H1 (cell line): ENCODE data around the gene GABPA. TPM values are rescaled to one million over a fixed set of nuclear protein-coding genes. Genes with fewer than 3 reads are reported as not detected.

ENCODE experiments used
- CTCF ChIA-PET: fragments of 300-600 bp; sonication (Branson Sonifier 250); formaldehyde crosslinking; loops from one replicate; lab custom pipeline; 2021; ENCODE audit not compliant: partially characterized antibody; lab: Charles Lee
- POLR2A ChIA-PET: fragments of 300-600 bp; sonication (Branson Sonifier 250); formaldehyde crosslinking; loops from one replicate; lab custom pipeline; 2021; ENCODE audit warnings: inconsistent platforms; ENCODE audit not compliant: partially characterized antibody; lab: Charles Lee
- DNase-seq, 2 experiments: peaks; one replicate each; pipeline versions ENCODE4 v3.0.0 to v3.0.0-alpha.2; 2010 to 2022; ENCODE audit warnings: low spot score in 2 of 2, low read depth in 1 of 2, mixed read lengths in 1 of 2
- FAIRE-seq: peaks from 2 replicates; lab custom pipeline; 2011; peaks lifted over from hg19 to GRCh38; lab: Jason Lieb, UNC
- H2AFZ ChIP-seq: 2 replicates; pipeline ENCODE4 v1.8.1; 2012; ENCODE audit warnings: low read length, inconsistent platforms
- H2AK5ac ChIP-seq: 2 replicates; pipeline ENCODE4 v1.6.1; 2013; ENCODE audit warnings: low read depth, low read length
- H2BK120ac ChIP-seq: replicated peaks from 2 replicates; pipeline ENCODE3; 2013; ENCODE audit warnings: low read depth, low read length, inconsistent platforms
- H2BK12ac ChIP-seq: 2 replicates; pipeline ENCODE4 v1.6.1; 2013; ENCODE audit warnings: low read depth, low read length
- H2BK15ac ChIP-seq: 2 replicates; pipeline ENCODE4 v1.6.1; 2013; ENCODE audit warnings: low read length
- H2BK20ac ChIP-seq: 2 replicates; pipeline ENCODE4 v1.6.1; 2013; ENCODE audit warnings: low read length
- H2BK5ac ChIP-seq: 2 replicates; pipeline ENCODE4 v1.6.1; 2013; ENCODE audit warnings: low read depth, low read length
- H3K14ac ChIP-seq: 2 replicates; pipeline ENCODE4 v1.6.1; 2013; ENCODE audit warnings: inconsistent platforms; ENCODE audit not compliant: insufficient read length
- H3K18ac ChIP-seq: 2 replicates; pipeline ENCODE4 v1.6.1; 2013; ENCODE audit warnings: low read length; ENCODE audit errors: extremely low read depth
- H3K23ac ChIP-seq: 2 replicates; pipeline ENCODE4 v1.6.1; 2013; ENCODE audit warnings: inconsistent platforms; ENCODE audit not compliant: insufficient read length
- H3K23me2 ChIP-seq: 2 replicates; pipeline ENCODE4 v1.6.1; 2013; ENCODE audit warnings: low read depth, low read length
- H3K27ac ChIP-seq: 2 replicates; pipeline ENCODE4 v1.6.1; 2011; ENCODE audit warnings: low read depth, low read length, inconsistent platforms
- H3K27me3 ChIP-seq, 4 experiments: replicated peaks in 1 of 4; 1 replicate in 1 of 4; 2 replicates in 3 of 4; pipeline versions ENCODE4 v1.6.1 to v1.8.1; 2011 to 2013; ENCODE audit warnings: low read length in 3 of 4, mild to moderate bottlenecking in 3 of 4, inconsistent platforms in 2 of 4, mixed read lengths in 2 of 4, moderate library complexity in 1 of 4; ENCODE audit not compliant: control insufficient read depth in 3 of 4, insufficient read depth in 3 of 4; ENCODE audit errors: extremely low read depth in 1 of 4
- H3K36me3 ChIP-seq, 4 experiments: 2 replicates each; pipeline versions ENCODE4 v1.6.1 to v1.8.1; 2011 to 2013; ENCODE audit warnings: mild to moderate bottlenecking in 4 of 4, low read length in 3 of 4, moderate library complexity in 2 of 4, control low read depth in 1 of 4, inconsistent platforms in 1 of 4; ENCODE audit not compliant: insufficient read depth in 4 of 4, control insufficient read depth in 2 of 4
- H3K4ac ChIP-seq: replicated peaks from 2 replicates; pipeline ENCODE3; 2013; ENCODE audit warnings: low read length, low read depth, mixed read lengths, inconsistent platforms; ENCODE audit not compliant: insufficient read length
- H3K4me1 ChIP-seq, 4 experiments: replicated peaks in 1 of 4; 1 replicate in 1 of 4; 2 replicates in 3 of 4; pipeline versions ENCODE4 v1.6.1 to v1.8.1; 2011 to 2013; ENCODE audit warnings: low read length in 3 of 4, inconsistent platforms in 2 of 4, mixed read lengths in 1 of 4; ENCODE audit not compliant: insufficient read depth in 4 of 4, control insufficient read depth in 3 of 4
- H3K4me2 ChIP-seq, 2 experiments: 2 replicates each; pipeline versions ENCODE4 v1.6.1 to v1.8.1; 2011 to 2013; ENCODE audit warnings: low read depth in 2 of 2, low read length in 2 of 2, control low read depth in 1 of 2, inconsistent platforms in 1 of 2, mild to moderate bottlenecking in 1 of 2; ENCODE audit not compliant: insufficient read depth in 1 of 2
- H3K4me3 ChIP-seq, 4 experiments: fragments of 200-600, 300-600 bp in 1 of 4; sonication (generic), shearing (Covaris generic), sonication (Bioruptor Twin) in 1 of 4; 2 replicates each; pipeline versions ENCODE4 v1.5.1 to v1.8.1; 2011 to 2016; ENCODE audit warnings: low read length in 4 of 4, low read depth in 3 of 4, control low read depth in 2 of 4, inconsistent platforms in 2 of 4, mild to moderate bottlenecking in 2 of 4, mixed read lengths in 1 of 4, moderate library complexity in 1 of 4; ENCODE audit not compliant: insufficient read depth in 2 of 4; ENCODE audit errors: extremely low read depth in 1 of 4
- H3K56ac ChIP-seq: replicated peaks from 2 replicates; pipeline ENCODE3; 2013; ENCODE audit warnings: low read depth, mild to moderate bottlenecking, mixed read lengths, low read length, inconsistent platforms; ENCODE audit not compliant: insufficient read length
- H3K79me1 ChIP-seq: 2 replicates; pipeline ENCODE4 v1.6.1; 2013; ENCODE audit warnings: low read depth, low read length, control low read depth
- H3K79me2 ChIP-seq, 2 experiments: 2 replicates each; pipeline versions ENCODE4 v1.6.1 to v1.8.1; 2012 to 2013; ENCODE audit warnings: low read length in 2 of 2, mild to moderate bottlenecking in 2 of 2, inconsistent platforms in 1 of 2; ENCODE audit not compliant: insufficient read depth in 2 of 2, control insufficient read depth in 1 of 2
- H3K9ac ChIP-seq, 4 experiments: replicated peaks in 1 of 4; 1 replicate in 1 of 4; 2 replicates in 3 of 4; pipeline versions ENCODE4 v1.6.1 to v1.8.1; 2011 to 2013; ENCODE audit warnings: low read depth in 3 of 4, low read length in 3 of 4, control low read depth in 2 of 4, mild to moderate bottlenecking in 2 of 4, moderate library complexity in 2 of 4, inconsistent platforms in 1 of 4; ENCODE audit errors: extremely low read depth in 1 of 4
- H3K9me3 ChIP-seq, 2 experiments: 2 replicates each; pipeline versions ENCODE4 v1.6.1 to v1.8.1; 2012 to 2013; ENCODE audit warnings: mild to moderate bottlenecking in 2 of 2, moderate library complexity in 2 of 2, control low read depth in 1 of 2, inconsistent platforms in 1 of 2, low read depth in 1 of 2, low read length in 1 of 2, mixed read lengths in 1 of 2; ENCODE audit not compliant: insufficient read depth in 2 of 2
- H4K20me1 ChIP-seq, 2 experiments: replicated peaks in 1 of 2; 2 replicates each; pipeline versions ENCODE3 to v1.8.1; 2011 to 2013; ENCODE audit warnings: inconsistent platforms in 2 of 2, low read length in 2 of 2, mild to moderate bottlenecking in 1 of 2; ENCODE audit not compliant: insufficient read depth in 2 of 2, control insufficient read depth in 1 of 2
- H4K5ac ChIP-seq: 2 replicates; pipeline ENCODE4 v1.6.1; 2013; ENCODE audit warnings: low read length, low read depth, mixed read lengths, inconsistent platforms; ENCODE audit not compliant: insufficient read length
- H4K8ac ChIP-seq: 2 replicates; pipeline ENCODE4 v1.8.0; 2013; ENCODE audit warnings: mild to moderate bottlenecking, moderate library complexity, low read length, inconsistent platforms; ENCODE audit not compliant: insufficient read depth; ENCODE audit errors: extremely low read depth
- H4K91ac ChIP-seq: replicated peaks from 2 replicates; pipeline ENCODE3; 2013; ENCODE audit warnings: low read length, mixed read lengths, inconsistent platforms; ENCODE audit not compliant: insufficient read length
- ATF3 ChIP-seq: IDR thresholded peaks from 2 replicates; pipeline ENCODE4 v1.6.1; 2011; ENCODE audit warnings: low read depth, mild to moderate bottlenecking, low read length; ENCODE audit not compliant: insufficient read depth
- E2F6 ChIP-seq: IDR thresholded peaks from 2 replicates; pipeline ENCODE4 v1.6.1; 2012; ENCODE audit warnings: inconsistent platforms
- FOSL1 ChIP-seq: IDR thresholded peaks from 2 replicates; pipeline ENCODE4 v1.6.1; 2011; ENCODE audit warnings: mild to moderate bottlenecking, low read depth, low read length, moderate library complexity; ENCODE audit not compliant: insufficient read depth
- PHF8 ChIP-seq: fragments of 200-600 bp; sonication (generic); conservative IDR thresholded peaks from 2 replicates; pipeline ENCODE4 v1.7.1; 2012; ENCODE audit warnings: low read depth, mild to moderate bottlenecking, inconsistent platforms, low read length, moderate library complexity
- POLR2AphosphoS5 ChIP-seq: IDR thresholded peaks from 2 replicates; pipeline ENCODE4 v1.6.1; 2011; ENCODE audit warnings: low read depth, low read length
- RAD21 ChIP-seq, 2 experiments: IDR thresholded peaks in 1 of 2; conservative IDR thresholded peaks in 1 of 2; 2 replicates each; pipeline ENCODE4 v1.6.1; 2011; ENCODE audit warnings: low read depth in 2 of 2, low read length in 2 of 2, improper control_type of control experiment in 1 of 2, inconsistent platforms in 1 of 2, mild to moderate bottlenecking in 1 of 2, moderate library complexity in 1 of 2
- RBBP5 ChIP-seq: IDR thresholded peaks from 2 replicates; pipeline ENCODE4 v1.7.1; 2012; ENCODE audit warnings: low read depth, mild to moderate bottlenecking, inconsistent platforms, low read length, moderate library complexity, borderline replicate concordance
- SIN3A ChIP-seq, 2 experiments: IDR thresholded peaks in 1 of 2; conservative IDR thresholded peaks in 1 of 2; 2 replicates each; pipeline ENCODE4 v1.6.1; 2011 to 2012; ENCODE audit warnings: low read length in 2 of 2, improper control_type of control experiment in 1 of 2, low read depth in 1 of 2, mild to moderate bottlenecking in 1 of 2
- TAF7 ChIP-seq: optimal IDR thresholded peaks from 2 replicates; pipeline ENCODE3; 2011; ENCODE audit warnings: low read depth, mild to moderate bottlenecking, inconsistent platforms, low read length, moderate library complexity, borderline replicate concordance
- WGBS, 2 experiments: shearing (Covaris generic) in 1 of 2; methylation state at CpG; one replicate each; pipeline versions ENCODE4 v1.1.6 to v1.1.7; 2013 to 2015; ENCODE audit warnings: low lambda C conversion rate in 2 of 2, mixed read lengths in 2 of 2, inconsistent platforms in 1 of 2, low coverage in 1 of 2, missing lambda C conversion rate in 1 of 2; ENCODE audit not compliant: insufficient replicate concordance in 2 of 2, insufficient coverage in 1 of 2, insufficient read length in 1 of 2; ENCODE audit errors: extremely low coverage in 1 of 2, missing lambda C conversion rate in 1 of 2; 5-methylcytosine and 5-hydroxymethylcytosine counted together
- polyA plus RNA-seq, 7 experiments: library from polyadenylated mRNA; depleted of rRNA in 3 of 7; stranded (reverse) in 5 of 7; unstranded in 2 of 7; fragments of >200 nt in 5 of 7; fragments of 200-250 nt in 2 of 7; gene quantifications; 1 replicate in 5 of 7; 2 replicates in 1 of 7; 4 replicates in 1 of 7; pipeline versions ENCODE4 v1.2.1 to v1.2.3, GENCODE V29; 2011 to 2013; ENCODE audit warnings: missing spikeins in 2 of 7, mixed read lengths in 2 of 7
- total RNA-seq: library from RNA; stranded (reverse); fragmentation: NEBNext Ultra II Directional; extraction: Animal tissue kit (Norgen Biotek cat#: 25700); gene quantifications from 2 replicates; pipeline ENCODE4 v1.2.1, GENCODE V29; 2021

Gene GABPA
- total and polyA plus RNA-seq, 2 of the 8 experiments (the other 6 are each of a cell fraction or from before 2014, with no cell fraction given), result 5.2 to 22.2 TPM

GRCh38 chr21:25688275-25689155 lies 46.3 kb upstream of the GABPA start:
- no peak overlapping the region for H3K4me2 ChIP-seq
- FAIRE-seq (no peak), DNase-seq (no peak)
- H3K9me3 ChIP-seq, result no peaks in the 10 kb centered on the region
- H3K4me1 ChIP-seq, result no peaks in the 10 kb centered on the region
- H3K36me3 ChIP-seq, result no peaks in the 10 kb centered on the region
- no peak overlapping the region for H2BK5ac ChIP-seq
- WGBS, 2 experiments, result 87% methylated on average over 9 of the region's 9 CpGs; no CpG with 5 or more reads in 1 of the 2 experiments
- H3K27ac ChIP-seq, result no peak overlapping the region
- H3K56ac ChIP-seq, result no peak overlapping the region
- H4K20me1 ChIP-seq, result no peaks in the 10 kb centered on the region
- no peak overlapping the region for H3K18ac ChIP-seq
- H3K79me2 ChIP-seq, result no peaks in the 10 kb centered on the region
- no peak overlapping the region for H2BK120ac ChIP-seq
- H3K79me1 ChIP-seq, result no peaks in the 10 kb centered on the region
- ChIA-PET POLR2A (no interaction called here), CTCF (interaction anchor here (0.6 to 1.6 kb wide), 2 partner anchors 19 to 268 kb away, joined by 3 to 8 read pairs; no protein-coding TSS in a partner anchor)
- H3K23ac ChIP-seq, result no peak overlapping the region
- H4K91ac ChIP-seq, result no peak overlapping the region
- no peak overlapping the region for H3K4ac ChIP-seq
- H2BK15ac ChIP-seq, result no peak overlapping the region
- no peak overlapping the region for H2AK5ac ChIP-seq
- H3K4me3 ChIP-seq, result no peak overlapping the region
- no peak overlapping the region for H3K9ac ChIP-seq
- H2BK20ac ChIP-seq, result no peak overlapping the region
- H2BK12ac ChIP-seq, result no peak overlapping the region
- H4K8ac ChIP-seq, result no peak overlapping the region
- no peak overlapping the region for H3K14ac ChIP-seq
- no peaks in the 10 kb centered on the region for H3K27me3 ChIP-seq
- no peak overlapping the region for H2AFZ ChIP-seq
- H4K5ac ChIP-seq, result no peak overlapping the region
- H3K23me2 ChIP-seq, result no peaks in the 10 kb centered on the region
- TF ChIP-seq RBBP5, result no peak
- TF ChIP-seq E2F6, result no peak
- TF ChIP-seq TAF7, result no peak
- TF ChIP-seq SIN3A (conservative IDR thresholded peaks at IDR 0.05 in 1 of 2, IDR thresholded peaks at IDR 0.05 in 1 of 2; ENCODE audit: low read depth in 1 of 2, low read length in 2 of 2), result no peak
- TF ChIP-seq PHF8, result no peak
- no peak for TF ChIP-seq POLR2AphosphoS5
- no peak for TF ChIP-seq ATF3
- no peak for TF ChIP-seq RAD21 (IDR thresholded peaks at IDR 0.05 in 1 of 2, conservative IDR thresholded peaks at IDR 0.05 in 1 of 2; ENCODE audit: low read depth in 2 of 2, low read length in 2 of 2)
- TF ChIP-seq FOSL1, result no peak
